GM19351 (cell line): Measurements from ENCODE around the gene OSBPL2.

Source experiments
- ATAC-seq: cut with Tn5 transposase; IDR thresholded peaks from one replicate; pipeline ENCODE4 v1.9.1; 2021; ENCODE audit warnings: mild to moderate bottlenecking, moderate library complexity; ENCODE audit not compliant: unreplicated experiment

OSBPL2 gene

DNA sequence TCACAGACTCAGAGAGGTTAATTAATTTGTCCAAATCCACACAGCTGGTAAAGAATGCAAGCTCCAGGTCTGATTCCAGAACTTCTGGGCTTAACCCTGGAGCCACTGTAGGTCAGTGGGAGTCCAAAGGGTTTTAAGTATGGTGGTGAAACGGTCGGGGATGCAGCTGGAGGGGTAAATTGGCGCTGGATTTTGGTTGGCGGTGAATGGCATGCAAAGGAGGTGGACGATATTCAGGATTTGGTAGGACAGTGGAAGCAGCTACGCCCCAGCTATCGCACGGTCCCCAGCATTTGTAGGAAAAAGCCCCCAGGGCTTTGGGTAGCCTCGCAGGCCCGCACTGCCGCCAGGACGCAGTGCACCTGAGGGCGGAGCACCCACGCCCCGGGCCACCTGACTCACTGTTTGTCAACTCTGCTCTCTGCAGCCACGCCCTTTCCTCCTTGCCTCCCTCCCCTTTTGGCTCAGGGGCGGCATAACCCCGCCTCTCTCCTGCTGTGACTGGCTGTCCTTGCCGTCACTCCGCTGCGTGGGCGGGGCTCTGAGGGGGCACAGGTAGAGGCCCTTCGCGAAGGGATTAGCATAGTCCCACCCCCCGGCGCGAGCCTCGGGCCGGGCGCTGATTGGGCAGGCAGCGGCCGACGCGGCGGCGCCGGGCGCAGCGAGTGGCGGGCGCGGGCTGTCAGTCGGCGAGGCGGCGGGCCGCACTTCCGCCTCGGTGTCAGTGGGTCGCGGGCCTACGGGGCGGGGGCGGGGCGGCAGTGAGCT lies at the start of gene OSBPL2:
OSBPL2 (plus strand) TSS at position 721 of the 768 bp plus-strand sequence. CDS start 17,664 bp downstream, outside the sequence.
- ATAC-seq = peak; percentile 96

DNA sequence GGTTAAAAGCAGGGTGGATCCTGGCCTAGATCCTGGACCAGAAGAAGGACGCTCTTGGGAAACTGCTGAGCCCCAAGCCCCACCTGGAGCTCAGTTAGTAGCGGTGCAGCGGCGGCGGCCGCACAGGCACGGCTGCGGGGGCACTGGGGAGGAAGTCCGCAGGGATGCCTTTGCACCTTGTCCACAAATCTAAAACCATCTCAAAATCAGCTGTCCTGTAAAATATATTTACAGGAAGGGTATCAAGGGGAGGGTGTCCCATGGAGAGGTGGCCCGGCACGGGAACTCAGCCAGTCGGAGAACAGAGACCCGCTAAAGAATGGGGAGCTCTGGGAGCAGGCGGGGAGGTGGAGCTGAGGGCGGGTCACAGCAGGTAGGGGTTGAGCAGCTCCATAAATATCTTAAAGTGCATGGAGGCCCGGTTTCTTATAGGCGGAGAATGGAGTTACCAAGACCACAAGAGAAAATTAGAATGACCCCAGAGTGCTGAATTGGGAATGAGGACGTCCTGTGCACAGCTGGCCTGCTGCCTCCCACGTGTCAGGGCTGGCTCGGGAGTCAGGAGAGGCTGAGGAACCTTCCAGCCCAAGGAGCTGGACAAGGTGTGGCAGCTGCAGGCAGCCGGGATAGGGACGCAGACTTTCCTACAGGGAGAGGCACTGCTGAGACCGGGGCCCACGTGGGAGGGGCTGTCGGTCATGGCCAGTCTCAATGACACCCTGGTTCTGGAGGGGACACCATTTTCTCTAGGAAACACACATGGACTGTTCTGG lies 47.5 kb upstream of the OSBPL2 start:
- ATAC-seq = no peak

DNA sequence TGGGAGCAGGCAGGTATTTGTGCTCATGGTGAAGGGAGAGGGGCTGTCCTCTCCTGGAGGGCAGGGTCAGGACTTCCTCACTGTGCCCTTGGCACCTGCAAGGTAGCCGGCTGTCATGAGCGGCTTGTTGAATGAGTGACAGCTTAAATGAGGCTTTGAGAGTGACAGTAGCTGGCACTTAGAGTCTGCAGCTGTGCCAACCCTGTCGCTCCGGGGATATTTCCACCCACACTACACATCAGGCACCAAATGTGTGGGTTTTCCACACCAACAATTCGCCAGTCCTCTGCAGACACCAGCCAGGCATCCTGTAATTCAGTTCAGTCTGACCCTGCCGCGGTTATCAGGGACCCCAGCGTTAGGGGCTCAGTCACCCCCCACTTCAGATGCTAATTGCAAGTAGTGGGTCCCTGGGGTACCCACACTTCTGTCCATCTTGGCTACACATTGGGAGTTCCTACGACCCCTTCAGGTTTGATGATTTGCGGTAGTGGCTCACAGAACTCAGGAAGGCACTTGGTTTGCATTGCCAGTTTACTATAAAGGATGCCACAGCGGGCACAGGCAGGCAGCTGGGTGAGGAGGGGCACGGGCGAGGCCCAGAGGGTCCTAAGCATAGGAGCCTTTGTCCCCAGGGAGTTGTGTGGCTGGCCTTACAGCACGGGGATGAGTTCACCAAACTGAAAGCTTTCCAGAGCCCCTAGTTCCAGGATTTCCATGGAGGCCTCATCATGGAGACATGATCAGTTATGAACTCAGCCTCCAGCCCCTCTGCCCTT lies 46.4 kb upstream of the OSBPL2 start:
- ATAC-seq = no peak

DNA sequence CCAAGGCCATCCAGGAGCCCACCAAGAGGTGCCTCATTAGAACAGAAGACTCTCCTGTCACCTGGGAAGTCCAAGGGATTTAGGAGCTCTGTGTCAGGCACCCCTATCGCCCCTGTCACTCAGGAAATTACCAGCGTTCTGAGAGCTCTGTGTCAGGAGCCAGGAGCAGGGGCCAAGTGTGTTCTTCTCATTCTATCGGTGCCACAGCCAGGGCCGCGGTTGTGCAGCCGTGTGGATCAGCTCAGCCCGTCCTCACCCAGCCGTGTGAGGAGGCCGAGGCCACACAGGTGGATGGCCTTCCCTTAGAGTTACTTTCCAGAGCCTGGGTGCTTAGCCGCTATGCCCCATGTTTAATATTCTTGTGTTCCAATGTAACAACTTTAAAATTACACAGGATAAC lies 45.7 kb upstream of the OSBPL2 start:
- no peak for ATAC-seq

DNA sequence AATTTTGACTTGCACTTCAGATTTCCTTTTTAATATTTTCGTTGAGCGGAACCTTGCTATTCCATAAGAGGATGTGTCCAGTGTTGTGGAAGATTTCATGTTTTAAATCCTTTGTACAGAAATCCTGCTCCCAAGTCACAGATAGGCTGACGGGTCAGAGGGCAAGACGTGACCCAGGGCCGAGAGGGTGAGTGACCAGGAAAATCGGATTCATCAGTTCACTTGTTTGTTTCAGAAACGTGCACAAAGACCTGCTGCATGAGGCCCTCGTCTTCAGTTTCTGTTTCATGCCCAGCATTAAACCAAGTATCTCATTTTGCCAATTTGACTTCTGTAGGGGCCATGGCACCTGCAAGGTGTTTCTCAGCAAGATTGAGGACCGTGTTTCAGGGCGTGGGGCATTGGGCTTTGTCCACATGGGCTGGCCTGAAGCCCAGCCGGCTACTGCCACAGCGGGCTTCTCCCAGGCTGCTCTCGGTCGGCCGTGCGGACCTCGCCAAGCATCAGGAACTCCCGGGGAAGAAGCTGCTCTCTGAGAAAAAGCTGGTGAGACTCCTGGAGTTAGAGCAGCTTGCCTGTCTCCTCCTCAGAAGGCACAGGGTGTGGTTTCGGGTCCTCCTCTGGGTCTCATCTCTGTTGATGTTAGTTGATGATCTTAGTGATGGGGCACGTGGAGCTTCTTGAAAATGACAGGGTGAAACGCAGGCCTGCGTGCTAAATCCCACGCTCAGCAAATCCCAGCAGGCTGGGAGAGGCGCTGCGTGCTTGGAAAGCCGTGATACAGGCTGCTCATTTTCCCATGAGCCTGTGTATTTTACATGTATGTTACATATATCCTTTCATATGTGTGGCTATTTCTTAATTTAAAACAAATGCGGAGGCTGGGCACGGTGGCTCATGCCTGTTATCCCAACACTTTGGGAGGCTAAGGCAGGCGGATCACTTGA lies 45.0 kb upstream of the OSBPL2 start:
- ATAC-seq = no peak

DNA sequence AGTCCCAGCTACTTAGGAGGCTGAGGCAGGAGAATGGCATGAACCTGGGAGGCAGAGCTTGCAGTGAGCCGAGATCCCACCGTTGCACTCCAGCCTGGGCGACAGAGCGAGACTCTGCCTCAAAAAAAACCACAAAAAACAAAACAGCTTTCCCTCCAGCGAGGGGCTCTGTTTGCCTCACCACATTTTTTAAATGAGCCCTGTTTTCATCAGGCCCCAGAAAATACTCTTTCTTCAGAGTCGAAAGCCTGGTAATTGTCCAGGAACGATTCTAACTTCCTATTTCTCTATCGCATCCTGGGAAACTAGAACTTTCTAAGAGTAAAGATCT lies 43.3 kb upstream of the OSBPL2 start:
- ATAC-seq = no peak

DNA sequence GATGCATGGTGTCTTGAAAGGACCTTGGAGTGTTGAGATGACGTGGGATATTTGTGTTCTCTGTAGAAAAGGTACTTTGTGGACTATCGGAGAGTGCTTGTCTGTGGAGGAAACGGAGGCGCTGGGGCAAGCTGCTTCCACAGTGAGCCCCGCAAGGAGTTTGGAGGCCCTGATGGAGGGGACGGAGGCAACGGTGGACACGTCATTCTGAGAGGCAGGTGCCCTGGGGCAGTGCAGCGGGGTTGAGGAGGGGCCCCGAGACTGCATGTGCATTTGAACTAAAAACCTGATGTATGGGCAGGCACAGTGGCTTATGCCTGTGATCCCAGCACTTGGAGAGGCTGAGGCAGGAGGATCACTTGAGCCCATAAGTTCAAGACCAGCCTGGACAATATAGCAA lies 42.6 kb upstream of the OSBPL2 start:
- no peak for ATAC-seq

DNA sequence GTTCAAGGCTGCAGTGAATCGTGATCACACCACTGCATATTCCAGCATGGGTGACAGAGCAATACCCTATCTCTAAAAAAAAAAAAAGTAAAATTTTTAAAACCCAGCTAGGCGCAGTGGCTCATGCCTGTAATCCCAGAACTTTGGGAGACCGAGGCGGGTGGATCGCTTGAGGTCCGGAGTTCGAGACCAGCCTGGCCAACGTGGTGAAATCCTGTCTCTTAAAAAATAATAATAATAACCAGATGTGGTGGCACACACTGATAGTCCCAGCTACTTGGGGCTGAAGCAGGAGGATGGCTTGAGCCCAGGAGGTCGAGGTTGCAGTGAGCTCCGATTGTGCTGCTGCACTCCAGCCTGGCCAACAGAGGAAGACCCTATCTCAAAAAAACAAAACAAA lies 42.0 kb upstream of the OSBPL2 start:
- no peak for ATAC-seq

DNA sequence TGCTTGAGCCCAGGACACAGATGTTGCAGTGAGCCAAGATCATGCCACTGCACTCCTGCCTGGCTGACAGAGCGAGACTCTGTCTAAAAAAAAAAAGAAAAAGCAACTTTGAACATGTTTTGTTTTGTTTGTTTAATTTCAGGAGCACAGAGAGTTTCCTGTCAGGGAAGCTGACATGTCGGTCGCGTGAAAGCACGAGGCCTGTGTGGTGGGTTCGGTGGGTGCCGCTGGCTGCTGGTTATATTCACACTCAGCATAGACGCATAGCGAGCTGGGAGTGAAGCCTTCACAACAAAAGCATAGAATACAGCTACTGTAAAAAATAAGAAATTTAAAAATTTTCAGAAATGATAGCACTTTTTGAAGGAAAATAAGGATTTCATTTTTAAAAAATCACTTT lies 41.0 kb upstream of the OSBPL2 start:
- no peak for ATAC-seq

DNA sequence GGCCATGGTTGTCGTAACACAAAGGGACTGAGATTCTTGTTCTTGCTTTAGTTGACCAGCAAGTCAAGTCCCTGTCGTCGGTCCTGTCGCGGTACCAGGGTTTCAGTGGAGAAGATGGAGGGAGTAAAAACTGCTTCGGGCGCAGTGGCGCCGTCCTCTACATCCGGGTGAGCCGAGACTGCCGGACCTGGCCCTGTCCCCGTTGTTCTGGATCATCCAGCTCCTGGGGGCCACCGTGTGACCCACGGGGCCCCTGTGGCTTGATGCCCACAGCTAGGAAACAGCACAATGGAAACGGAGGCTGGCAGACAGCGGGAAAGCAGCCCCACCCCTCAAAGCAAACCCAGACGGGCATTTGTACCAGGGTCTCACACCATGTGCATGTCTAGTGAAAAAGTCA lies 40.5 kb upstream of the OSBPL2 start:
- ATAC-seq = no peak

DNA sequence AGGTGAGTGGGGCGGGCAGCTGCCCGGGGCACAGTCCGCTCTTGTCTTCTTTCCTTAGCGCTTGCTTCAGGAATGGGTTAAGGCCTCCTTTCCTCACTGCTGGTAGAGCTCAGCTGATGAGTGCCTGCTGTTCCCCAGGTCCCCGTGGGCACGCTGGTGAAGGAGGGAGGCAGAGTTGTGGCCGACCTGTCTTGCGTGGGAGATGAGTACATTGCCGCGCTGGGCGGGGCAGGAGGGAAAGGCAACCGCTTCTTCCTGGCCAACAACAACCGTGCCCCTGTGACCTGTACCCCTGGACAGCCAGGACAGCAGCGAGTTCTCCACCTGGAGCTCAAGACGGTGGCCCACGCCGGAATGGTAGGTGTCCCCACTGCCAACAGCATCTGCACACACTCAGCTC lies 39.8 kb upstream of the OSBPL2 start:
- ATAC-seq = no peak

DNA sequence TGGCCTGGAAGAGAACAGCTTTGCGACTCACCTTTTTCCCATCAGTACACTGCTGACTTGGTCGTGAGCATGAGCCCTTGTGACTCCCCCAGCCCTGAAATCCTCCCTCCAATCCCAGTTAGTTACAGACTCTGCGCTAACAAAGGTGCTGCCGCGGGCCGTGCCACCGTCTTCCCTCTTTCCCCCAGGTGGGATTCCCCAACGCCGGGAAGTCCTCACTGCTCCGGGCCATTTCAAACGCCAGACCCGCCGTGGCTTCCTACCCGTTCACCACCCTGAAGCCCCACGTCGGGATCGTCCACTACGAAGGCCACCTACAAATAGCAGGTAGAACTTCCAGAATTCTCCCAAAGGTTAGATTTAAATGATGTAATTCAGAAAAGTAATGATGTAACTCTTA lies 39.4 kb upstream of the OSBPL2 start:
- ATAC-seq = no peak

DNA sequence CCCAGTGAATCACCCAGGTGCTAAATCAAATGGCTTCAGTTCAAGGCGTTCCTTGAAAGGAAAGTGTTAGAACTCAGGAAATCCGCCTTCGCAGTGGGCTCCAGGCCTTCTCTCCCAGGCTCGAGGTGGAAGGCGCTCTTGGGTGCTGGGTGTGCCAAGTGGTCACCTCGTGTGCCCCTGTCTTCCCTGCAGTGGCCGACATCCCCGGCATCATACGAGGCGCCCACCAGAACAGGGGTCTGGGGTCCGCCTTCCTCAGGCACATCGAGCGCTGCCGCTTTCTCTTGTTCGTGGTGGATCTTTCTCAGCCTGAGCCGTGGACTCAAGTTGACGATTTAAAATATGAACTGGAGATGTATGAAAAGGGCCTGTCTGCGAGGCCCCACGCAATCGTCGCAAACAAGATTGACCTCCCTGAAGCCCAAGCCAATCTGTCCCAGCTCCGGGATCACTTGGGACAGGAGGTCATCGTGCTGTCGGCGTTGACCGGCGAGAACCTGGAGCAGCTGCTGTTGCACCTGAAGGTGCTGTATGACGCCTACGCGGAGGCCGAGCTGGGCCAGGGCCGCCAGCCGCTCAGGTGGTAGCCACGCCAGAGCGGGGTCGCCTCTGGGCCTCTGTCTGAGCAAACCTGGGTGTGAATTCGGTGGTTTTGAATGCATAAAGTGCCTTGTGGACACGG lies 37.7 kb upstream of the OSBPL2 start:
- no peak for ATAC-seq

DNA sequence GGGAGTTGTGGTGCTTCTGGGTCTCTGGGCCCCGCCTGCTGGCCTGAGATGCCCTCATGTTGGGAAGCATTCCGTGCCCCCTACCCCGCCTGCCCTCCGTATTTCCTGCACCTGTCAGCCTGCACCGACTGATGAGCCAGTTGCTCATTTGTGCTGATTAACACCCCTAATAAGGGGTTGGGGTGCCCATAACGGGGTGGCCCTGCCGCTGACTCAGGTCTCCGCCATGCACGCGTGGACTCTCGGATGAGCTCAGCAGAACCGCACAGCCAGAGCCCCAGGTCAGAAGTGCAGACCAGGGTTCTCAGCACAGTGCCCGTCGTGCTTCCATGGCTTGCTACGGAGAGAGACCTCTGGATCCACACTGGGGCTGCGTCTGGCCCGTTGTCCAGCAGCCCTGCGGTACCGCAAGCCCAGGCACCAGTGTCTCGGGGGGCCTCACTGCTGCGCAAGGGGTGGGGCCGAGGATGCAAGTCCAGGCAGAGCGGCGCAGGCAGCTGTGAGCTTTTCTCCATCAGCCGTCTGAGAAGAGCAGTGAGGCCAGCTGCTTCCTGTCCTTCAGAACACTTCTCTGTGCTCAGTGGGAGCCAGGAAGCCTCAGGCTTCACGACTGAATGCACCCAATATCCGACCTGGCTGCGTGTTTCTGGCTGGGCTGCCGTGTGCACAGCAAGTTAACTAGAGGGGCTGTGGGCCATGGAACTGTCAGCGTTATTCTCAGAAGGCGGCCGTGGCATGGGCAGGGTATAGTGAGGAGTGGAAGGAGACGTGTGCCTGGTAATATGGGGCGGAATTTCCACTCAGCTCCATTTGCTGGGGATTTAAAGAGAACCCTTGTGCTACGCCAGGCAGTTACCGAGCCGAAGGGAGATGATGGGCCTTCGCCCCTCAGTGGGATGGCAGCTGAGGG lies 36.9 kb upstream of the OSBPL2 start:
- ATAC-seq = peak; percentile 90

DNA sequence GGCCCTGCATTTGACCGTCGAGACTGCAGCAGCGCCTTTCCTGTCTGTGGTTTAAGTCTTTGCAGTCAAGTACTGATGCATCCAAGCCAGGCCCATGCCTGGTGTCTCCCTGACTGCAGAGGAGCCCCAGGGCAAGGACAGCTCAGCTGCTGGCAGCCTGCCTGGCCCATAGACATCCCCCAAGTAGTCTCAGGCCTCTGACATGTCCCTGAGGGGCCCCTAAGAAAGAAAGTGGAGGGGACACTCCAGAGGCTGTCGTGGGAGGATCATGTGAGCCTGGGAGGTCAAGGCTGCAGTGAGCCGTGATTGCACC lies 36.3 kb upstream of the OSBPL2 start:
- ATAC-seq = peak; percentile 22

DNA sequence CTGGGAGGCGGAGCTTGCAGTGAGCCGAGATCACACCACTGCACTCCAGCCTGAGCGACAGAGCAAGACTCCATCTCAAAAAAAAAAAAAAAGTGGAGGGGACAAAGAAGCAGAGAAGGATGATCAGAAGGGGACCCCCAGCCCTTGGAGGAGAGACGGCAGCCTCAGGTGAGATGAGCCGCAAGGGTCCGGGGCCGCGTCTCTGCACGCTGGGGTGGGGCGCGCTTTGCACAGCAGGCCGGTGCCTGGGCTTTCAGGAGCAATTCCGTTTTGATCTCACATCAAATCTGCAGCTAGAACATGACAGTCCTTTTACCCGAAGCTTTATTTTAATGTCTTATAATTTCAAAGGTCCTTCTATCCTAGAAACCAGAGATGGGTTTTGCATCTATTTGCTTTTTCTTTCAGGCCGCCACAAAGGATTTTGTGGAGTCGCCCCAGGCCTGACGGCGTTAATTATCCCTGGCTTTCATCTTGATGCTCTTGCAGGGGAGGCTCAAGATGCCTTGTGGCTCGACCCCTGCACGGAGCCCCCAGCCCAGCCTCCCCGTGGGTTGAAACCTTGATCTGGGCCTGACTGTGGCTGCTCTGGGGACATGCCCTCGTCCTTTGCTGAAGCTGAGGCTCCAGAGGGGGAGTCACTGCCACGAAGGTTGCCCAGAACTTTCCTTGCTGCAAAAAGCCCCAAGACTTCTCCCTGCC lies 35.5 kb upstream of the OSBPL2 start:
- ATAC-seq = no peak

DNA sequence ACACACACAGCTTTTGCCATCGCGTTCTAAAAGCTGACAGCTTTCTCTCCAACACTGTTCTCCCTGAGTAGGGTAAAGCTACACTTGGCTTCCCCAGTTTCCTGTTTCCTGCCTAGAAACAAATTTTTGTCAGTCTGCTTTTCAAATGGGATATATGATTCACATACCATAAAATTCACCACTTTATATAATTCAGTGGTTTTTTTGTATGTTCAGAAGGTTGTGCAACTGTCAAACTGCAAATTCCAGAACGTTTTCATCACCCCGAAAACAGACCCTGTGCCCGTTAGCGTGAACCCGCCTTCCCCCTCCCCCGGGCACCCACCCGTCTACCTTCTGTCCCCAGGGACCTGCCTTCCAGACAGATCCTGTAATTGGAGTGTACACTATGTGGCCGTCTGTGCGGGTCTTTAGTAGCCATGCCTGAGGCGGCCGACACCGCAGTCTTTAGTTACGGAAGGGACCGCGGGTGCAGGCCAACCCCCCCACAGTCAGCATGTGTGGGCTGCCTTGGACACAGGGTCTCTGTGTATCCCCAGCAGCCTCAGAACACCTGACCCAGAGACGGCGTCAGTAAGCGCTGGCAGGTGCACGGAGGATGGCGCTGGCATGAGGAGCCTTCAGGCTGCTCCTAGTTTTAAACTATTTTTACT lies 34.8 kb upstream of the OSBPL2 start:
- no peak for ATAC-seq
